ENCODE data around the gene RALGPS1.

GRCh38 chr9:126981218-126981617, 66.6 kb downstream of the RALGPS1 start:
- TF ChIP-seq L3MBTL2 (conservative IDR thresholded peaks at IDR 0.05) (no peak), ARNT (IDR thresholded peaks at IDR 0.05) (no peak), PKNOX1 (IDR thresholded peaks at IDR 0.05) (no peak), SUZ12 (IDR thresholded peaks at IDR 0.05) (no peak)

Measured in HEK293T (cell line).